Epithelial cell of esophagus (primary cell): ENCODE results near the gene ISLR.

Experiments
- DNase-seq: peaks from one replicate; pipeline ENCODE4 v3.0.0; 2010; ENCODE audit warnings: low read depth
- H3K4me3 ChIP-seq: 2 replicates; pipeline ENCODE4 v1.5.1; 2011; ENCODE audit warnings: mild to moderate bottlenecking, low read length, control low read depth
- CTCF ChIP-seq: IDR thresholded peaks from 2 replicates; pipeline ENCODE4 v1.5.1; 2011; ENCODE audit warnings: low read depth, mild to moderate bottlenecking, low read length, control low read depth, inconsistent platforms; ENCODE audit not compliant: insufficient read depth; ENCODE audit errors: missing control alignments

Gene ISLR

GRCh38 chr15:74132681-74133651 is 40.5 kb upstream of the ISLR start:
- H3K4me3 ChIP-seq: no peak overlapping the region
- TF ChIP-seq CTCF: no peak
- DNase-seq: peak; percentile 50

- TF ChIP-seq CTCF: no peak
- DNase-seq: no peak
- no peak overlapping the region for H3K4me3 ChIP-seq
Observed at GRCh38 chr15:74133694-74134386, 39.7 kb upstream of the ISLR start.

- peak; percentile 50 for TF ChIP-seq CTCF
- DNase-seq: peak; percentile 49
- H3K4me3 ChIP-seq: no peak overlapping the region
Observed at GRCh38 chr15:74134387-74135027, 39.0 kb upstream of the ISLR start.

GRCh38 chr15:74135041-74135565 is 38.4 kb upstream of the ISLR start:
- no peak overlapping the region for H3K4me3 ChIP-seq
- no peak for TF ChIP-seq CTCF
- DNase-seq: no peak

- TF ChIP-seq CTCF: no peak
- no peak overlapping the region for H3K4me3 ChIP-seq
- no peak for DNase-seq
Observed at GRCh38 chr15:74136540-74136813, 37.0 kb upstream of the ISLR start.

GRCh38 chr15:74136814-74137536 is 36.5 kb upstream of the ISLR start:
- H3K4me3 ChIP-seq: no peak overlapping the region
- no peak for DNase-seq
- no peak for TF ChIP-seq CTCF
